Right lung (tissue), 5 donors: ENCODE measurements around the gene ERBIN. TPM values are rescaled to one million over a fixed set of nuclear protein-coding genes. Genes with fewer than 3 reads are reported as not detected.
"Not testable (repeated sequence)": the region's sequence is repeated elsewhere in the genome, so short reads cannot be mapped to it uniquely, and the experiment has no call there.

Source experiments
- DNase-seq, 2 donors: peaks; one replicate each; pipeline ENCODE4 v3.0.0-alpha.2; 2013
- polyA plus RNA-seq, 5 donors: library from polyadenylated mRNA; unstranded; fragments of 120-200 nt; gene quantifications; one replicate each; pipeline versions ENCODE4 v1.2.1 to v1.2.3, GENCODE V29; 2013; ENCODE audit warnings: inconsistent platforms in 1 of 5, low replicate concordance in 1 of 5; ENCODE audit not compliant: insufficient read length in 5 of 5, insufficient read depth in 1 of 5

ERBIN gene
- polyA plus RNA-seq, 5 donors = 57.3 to 85.2 (median 80.2) TPM

GRCh38 chr5:65994117-65994786, 67.9 kb downstream of the ERBIN start:
- DNase-seq = no peak

GRCh38 chr5:65999061-65999723, 72.8 kb downstream of the ERBIN start:
- DNase-seq = no peak

GRCh38 chr5:66001952-66002351, 75.6 kb downstream of the ERBIN start:
- no peak for DNase-seq

DNA sequence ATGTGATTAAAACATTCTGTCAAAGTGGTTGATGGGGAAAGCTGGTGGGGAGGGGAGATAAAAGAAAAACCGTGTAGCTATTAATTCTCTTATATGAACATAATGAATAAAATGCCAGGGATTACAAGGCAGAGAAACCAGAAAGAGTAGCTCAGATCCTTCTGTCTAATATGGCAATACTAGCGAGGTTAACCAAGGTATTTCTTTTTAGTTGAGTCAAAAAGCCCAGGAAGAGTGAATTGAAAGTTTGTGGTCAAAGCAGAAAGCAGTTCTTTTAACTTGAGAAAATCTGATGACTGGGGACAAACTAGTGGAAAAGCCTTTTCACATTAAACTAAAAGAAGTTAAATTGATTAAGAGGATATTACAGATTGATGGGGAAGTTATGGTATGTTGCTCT, 76.0 kb downstream of the ERBIN start:
- DNase-seq = no peak

GRCh38 chr5:66004216-66004615, 77.8 kb downstream of the ERBIN start:
- DNase-seq = no peak

- DNase-seq = no peak
Observed at GRCh38 chr5:66009277-66009676, 82.9 kb downstream of the ERBIN start.

DNA sequence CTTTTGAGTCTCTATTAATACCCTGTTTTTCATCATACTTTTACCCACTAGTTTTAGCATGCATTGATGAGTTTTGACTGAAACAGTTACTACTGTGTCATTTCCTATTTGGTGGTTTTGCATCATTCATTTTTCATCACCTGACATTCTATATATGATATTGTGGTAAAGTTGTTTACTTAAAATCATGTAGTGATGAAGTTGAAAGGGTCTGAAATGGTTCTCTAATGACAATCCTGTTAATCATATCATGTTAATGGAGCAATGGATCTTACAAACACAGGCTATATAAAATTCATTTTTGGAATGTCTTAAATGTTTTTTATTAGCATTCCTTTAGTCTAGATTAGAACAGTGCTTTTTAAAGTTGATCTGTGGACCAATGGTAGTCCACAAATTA, 84.1 kb downstream of the ERBIN start:
- no peak for DNase-seq

GRCh38 chr5:66012271-66012670, 85.9 kb downstream of the ERBIN start:
- no peak for DNase-seq

- no peak for DNase-seq
Observed at GRCh38 chr5:66013397-66013796, 87.0 kb downstream of the ERBIN start.

DNA sequence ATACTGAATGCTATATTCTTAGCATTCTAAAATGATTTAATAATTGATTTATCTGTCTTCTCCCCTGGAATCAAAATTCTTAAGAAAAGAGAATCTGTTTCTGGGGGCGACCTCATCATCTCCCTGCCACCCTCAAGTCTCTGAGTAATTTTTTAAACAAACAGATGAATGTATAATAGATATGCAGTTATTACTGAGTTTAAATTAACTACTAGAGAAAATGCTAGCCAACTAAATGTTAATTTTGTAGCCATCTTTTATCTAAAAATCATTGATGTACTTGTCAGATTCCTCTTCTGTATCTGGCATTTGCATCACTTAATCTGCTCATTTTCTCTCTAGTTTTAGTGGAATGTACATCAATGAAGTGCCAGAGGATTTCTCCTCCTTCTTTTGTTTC, 87.5 kb downstream of the ERBIN start:
- DNase-seq = no peak

DNA sequence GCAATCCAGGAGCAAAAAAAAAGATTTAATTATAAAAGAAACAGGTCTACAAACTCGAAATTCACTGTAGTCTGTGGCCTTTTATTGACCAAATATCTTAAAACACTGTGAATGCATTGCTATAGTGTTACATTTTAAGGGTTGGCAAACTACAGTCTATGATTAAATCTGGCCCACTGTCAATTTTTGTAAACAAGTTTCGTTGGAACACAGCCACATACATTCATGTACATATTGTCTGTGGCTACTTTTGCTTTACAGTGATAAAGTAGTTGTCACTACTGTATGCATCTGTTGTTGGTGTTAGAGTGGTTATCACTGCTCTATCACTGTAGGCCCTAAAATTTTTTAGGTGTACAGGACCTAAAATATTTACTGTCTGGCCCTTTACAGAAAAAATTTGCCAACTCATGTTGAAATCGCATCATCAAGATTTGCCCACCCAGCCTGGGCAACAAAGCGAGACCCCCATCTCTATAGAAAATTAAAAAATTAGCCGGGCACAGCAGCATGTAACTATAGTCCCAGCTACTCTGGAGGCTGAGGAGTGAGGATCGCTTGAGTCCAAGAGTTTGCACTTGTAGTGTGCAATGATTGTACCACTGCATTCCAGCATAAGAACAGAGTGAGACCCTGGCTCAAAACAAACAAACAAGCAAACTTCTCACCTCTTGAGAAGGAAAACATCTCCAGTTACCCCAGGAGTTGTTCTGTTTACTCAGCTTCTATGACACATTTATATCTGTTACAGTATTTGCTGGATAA, 89.0 kb downstream of the ERBIN start:
- peak; percentile 2 for DNase-seq

- no peak for DNase-seq
Observed at GRCh38 chr5:66021585-66021984, 95.2 kb downstream of the ERBIN start.

DNA sequence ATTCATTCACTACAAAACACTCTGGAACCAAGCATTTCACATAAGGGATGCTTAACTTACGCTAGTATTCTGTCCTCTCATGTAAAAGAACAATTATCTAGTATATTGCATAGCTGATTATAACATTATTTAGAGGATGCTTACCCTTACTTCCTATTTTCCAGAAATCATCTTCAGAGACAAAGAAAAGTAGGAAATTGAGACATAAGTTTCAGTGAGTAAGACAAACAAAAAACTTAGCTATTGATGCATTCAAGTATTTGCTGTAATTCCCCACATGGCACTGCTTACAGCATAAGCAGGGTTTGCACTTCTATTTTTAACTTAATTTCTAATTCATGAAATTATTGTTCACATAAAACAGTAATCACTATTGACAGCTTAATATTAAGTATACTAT, 112.9 kb downstream of the ERBIN start:
- DNase-seq = no peak

DNA sequence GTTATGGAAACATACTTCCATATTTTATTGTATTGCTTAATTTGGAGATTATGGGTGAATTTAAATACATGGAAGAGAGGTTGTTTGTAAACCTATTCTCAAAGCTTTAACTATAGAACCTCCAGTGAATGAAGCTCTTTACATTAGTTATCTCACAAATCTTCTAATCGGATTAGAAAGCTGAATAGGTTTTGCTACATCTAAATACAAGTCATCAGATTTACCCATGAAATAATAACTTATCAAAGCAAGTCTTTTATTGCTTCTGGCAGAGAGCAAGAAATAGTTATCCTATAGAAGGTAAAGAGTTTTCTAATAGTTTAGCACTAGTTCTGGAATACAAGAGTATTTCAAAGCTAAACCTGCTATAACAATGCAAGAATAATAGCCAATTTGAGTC, 113.3 kb downstream of the ERBIN start:
- no peak for DNase-seq

DNA sequence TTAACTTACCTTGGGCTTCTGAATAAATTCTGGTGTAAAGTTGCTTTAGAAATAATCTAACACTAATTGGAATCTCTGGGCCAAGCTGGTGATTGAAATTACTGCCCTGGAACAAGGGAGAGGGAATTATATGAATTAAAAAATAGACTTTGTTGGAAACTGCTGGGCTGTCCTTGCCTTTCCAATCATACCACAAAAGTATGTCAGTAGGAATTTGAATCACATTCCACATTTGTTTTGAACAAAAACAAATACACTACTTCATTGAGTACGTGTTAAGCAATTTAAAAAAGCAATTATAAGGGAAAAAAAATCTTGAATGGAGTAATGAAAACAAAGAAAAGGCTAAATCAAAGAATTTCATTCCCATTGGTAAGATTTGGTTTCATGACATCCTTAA, 115.3 kb downstream of the ERBIN start:
- no peak for DNase-seq

GRCh38 chr5:66057239-66057638, 130.9 kb downstream of the ERBIN start:
- DNase-seq = no peak

GRCh38 chr5:66061320-66061719, 134.9 kb downstream of the ERBIN start:
- DNase-seq = not testable (repeated sequence)

DNA sequence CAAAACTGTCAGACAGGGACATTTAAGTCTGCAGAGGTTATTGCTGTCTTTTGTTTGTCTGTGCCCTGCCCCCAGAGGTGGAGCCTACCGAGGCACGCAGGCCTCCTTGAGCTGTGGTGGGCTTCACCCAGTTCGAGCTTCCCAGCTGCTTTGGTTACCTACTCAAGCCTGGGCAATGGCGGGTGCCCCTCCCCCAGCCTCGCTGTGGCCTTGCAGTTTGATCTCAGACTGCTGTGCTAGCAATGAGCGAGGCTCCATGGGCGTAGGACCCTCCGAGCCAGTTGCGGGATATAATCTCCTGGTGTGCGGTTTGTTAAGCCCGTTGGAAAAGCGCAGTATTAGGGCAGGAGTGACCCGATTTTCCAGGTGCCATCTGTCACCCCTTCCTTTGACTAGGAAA, 136.7 kb downstream of the ERBIN start:
- DNase-seq = not testable (repeated sequence)

- DNase-seq = no peak
Observed at GRCh38 chr5:66066826-66067225, 140.5 kb downstream of the ERBIN start.

DNA sequence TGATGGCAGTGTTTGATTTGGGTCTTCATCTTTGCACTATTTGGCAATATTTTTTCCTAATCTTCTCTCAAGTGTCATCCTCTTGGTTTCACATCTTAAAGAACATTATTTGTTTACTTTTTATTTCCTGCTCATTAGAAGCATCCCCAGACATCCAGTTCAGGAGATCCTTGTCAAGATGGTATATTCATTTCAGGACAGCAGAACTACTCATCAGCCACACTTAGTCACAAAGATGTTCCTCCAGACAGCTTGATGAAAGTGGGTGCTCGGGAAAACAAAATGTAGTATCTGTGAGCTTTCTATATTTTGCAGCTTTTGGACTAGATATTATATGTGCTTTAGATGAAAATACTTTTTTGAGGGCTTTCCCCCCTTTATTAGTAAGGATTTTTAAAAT, 145.7 kb downstream of the ERBIN start:
- no peak for DNase-seq

- no peak for DNase-seq
Observed at GRCh38 chr5:66074901-66075300, 148.5 kb downstream of the ERBIN start.

DNA sequence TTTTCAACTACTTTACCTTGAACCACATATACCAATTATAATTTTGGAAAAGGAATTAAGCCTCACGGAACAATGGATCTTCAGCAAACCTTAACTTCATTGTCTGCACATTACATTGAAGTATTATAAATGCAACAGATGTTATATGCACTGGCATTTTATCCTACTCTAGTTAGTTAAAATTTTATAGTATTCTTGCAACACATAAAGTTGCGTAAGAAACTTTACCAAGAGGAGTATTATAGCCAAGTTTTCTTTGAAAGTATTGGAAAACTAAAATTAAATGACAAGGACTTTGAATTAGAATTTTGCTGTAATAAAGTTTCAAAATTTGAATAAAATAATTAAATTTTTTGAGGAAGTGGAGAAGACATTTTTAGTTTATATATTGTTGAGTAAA, 154.3 kb downstream of the ERBIN start:
- DNase-seq = peak; percentile 11 to 28

- DNase-seq = no peak
Observed at GRCh38 chr5:66089384-66089783, 163.0 kb downstream of the ERBIN start.
